GM12874 (cell line): ENCODE measurements around the gene SLC35F1.

Source experiments
- CTCF ChIP-seq: IDR thresholded peaks from 2 replicates; pipeline ENCODE4 v1.5.1; 2011; ENCODE audit warnings: low read depth, mild to moderate bottlenecking, control low read depth, low read length, moderate library complexity; ENCODE audit not compliant: insufficient read depth

The SLC35F1 gene

GRCh38 chr6:117907601-117908245 lies 659 bp downstream of the SLC35F1 start:
- TF ChIP-seq CTCF, result no peak

GRCh38 chr6:117908246-117909068 lies 1.4 kb downstream of the SLC35F1 start:
- no peak for TF ChIP-seq CTCF

GRCh38 chr6:117909638-117910037 lies 2.6 kb downstream of the SLC35F1 start:
- no peak for TF ChIP-seq CTCF

- TF ChIP-seq CTCF, result no peak
These were observed 3.5 kb downstream of the SLC35F1 start for GRCh38 chr6:117910549-117910948.

- no peak for TF ChIP-seq CTCF
These were observed 4.1 kb downstream of the SLC35F1 start for GRCh38 chr6:117911150-117911549.

- no peak for TF ChIP-seq CTCF
These were observed 4.6 kb downstream of the SLC35F1 start for GRCh38 chr6:117911660-117912059.

- TF ChIP-seq CTCF, result no peak
These were observed 8.8 kb downstream of the SLC35F1 start for GRCh38 chr6:117915846-117916245.
